Left ventricle myocardium inferior (tissue), 1 donor: Measurements from ENCODE around the gene TLL1. TPM values are rescaled to one million over a fixed set of nuclear protein-coding genes. Genes with fewer than 3 reads are reported as not detected.

Experiments
- DNase-seq: peaks from one replicate; pipeline ENCODE4 v3.0.0-alpha.2; 2020
- H3K27ac ChIP-seq: fragments of 200-600 bp; replicated peaks from 2 replicates; pipeline ENCODE4 v1.8.0; 2021
- H3K27me3 ChIP-seq: fragments of 200-600 bp; 2 replicates; pipeline ENCODE4 v1.8.0; 2021; ENCODE audit warnings: low read depth
- H3K36me3 ChIP-seq: fragments of 200-600 bp; 2 replicates; pipeline ENCODE4 v1.8.0; 2021
- H3K4me1 ChIP-seq: fragments of 200-600 bp; 2 replicates; pipeline ENCODE4 v1.8.0; 2021
- H3K4me3 ChIP-seq: fragments of 200-600 bp; 2 replicates; pipeline ENCODE4 v1.8.0; 2021; ENCODE audit warnings: mild to moderate bottlenecking, moderate library complexity
- H3K9me3 ChIP-seq: fragments of 200-600 bp; replicated peaks from 2 replicates; pipeline ENCODE4 v1.8.0; 2021
- CTCF ChIP-seq: fragments of 200-600 bp; IDR thresholded peaks from 2 replicates; pipeline ENCODE4 v1.8.0; 2021; ENCODE audit warnings: antibody characterized with exemption, mild to moderate bottlenecking, borderline replicate concordance
- intact Hi-C: fragments of 100-400 bp; cut with micrococcal nuclease; formaldehyde crosslinking; loops from one replicate; pipeline ENCODE4 v1.11.0; 2022
- total RNA-seq: library from RNA; stranded (reverse); fragmentation: NEBNext Ultra II Directional; extraction: Animal tissue kit (Norgen Biotek cat#: 25700); gene quantifications from one replicate; pipeline ENCODE4 v1.2.1, GENCODE V29; 2021
- donor health status: DM: no; HTN: yes; CAD: no; lungs with severe emphysema.

TLL1 gene
- total RNA-seq, 1 donor from 2014 or later, result 1.0 TPM

DNA sequence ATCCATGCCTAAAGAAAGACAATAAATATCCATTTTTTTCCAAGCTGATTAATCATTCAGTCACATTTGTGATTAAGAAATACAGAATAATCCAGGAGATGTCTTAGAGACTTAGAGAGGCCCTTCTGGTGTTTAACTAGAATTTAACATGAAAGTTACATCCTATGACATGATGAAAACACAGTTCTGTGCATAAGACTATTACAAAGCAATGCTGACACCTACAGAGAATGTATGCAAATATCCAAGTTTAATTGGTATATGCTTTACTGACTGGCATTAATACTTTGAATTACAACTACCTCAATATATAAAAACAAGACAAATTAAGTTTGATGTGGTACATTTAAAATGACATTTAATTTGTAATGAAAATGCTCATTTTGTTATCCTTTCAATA lies 17.8 kb upstream of the TLL1 start:
- Histone ChIP-seq H3K27me3 (no peaks in the 10 kb centered on the region), H3K36me3 (no peaks in the 10 kb centered on the region), H3K4me1 (no peaks in the 10 kb centered on the region), H3K9me3 (no peaks in the 10 kb centered on the region), H3K27ac (no peak overlapping the region), H3K4me3 (no peak overlapping the region)
- intact Hi-C loops, result no loop called here
- TF ChIP-seq CTCF, result peak; percentile 12
- no peak for DNase-seq

DNA sequence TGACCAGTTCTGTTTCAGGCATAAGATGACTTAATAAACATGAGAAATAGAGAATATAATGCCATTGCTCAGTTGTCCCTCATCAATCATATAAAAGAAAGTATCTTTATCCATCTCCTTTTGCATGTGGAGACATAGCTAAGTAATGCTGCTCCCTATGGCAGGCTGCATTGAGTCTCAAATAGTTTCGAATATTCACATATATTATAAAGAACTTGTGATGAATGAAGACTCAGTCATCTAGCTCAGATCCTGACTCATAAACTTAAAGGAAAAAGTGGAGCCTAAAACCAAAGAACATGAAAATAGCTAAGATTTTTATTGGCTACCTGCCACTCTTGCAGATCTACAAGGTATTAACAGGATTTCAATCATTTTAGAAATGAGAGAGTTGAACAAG lies 11.7 kb upstream of the TLL1 start:
- H3K27ac ChIP-seq, result no peak overlapping the region
- DNase-seq, result no peak
- no peaks in the 10 kb centered on the region for H3K4me1 ChIP-seq
- no peak for TF ChIP-seq CTCF
- H3K4me3 ChIP-seq, result no peak overlapping the region
- intact Hi-C loops, result no loop called here
- H3K27me3 ChIP-seq, result no peaks in the 10 kb centered on the region
- H3K36me3 ChIP-seq, result no peaks in the 10 kb centered on the region
- no peaks in the 10 kb centered on the region for H3K9me3 ChIP-seq

DNA sequence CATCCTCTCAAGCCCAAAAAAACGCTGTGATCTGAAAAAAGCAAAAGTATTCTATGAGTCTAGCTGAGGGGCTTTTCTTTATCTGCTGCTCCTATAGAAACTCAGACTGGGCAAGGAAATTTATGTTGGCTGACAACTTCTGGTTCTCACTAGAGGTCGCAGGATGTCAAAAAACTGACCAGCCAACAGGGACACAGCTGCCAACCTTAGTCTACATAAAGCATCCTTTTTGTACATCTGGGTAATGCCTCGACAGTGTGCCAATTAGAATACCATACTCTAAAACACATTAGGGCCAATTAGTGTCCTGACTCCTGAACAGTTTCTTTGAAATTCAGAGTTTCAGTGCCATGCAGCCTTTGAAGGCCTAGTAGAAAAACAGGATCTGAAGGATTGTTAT lies 8.8 kb upstream of the TLL1 start:
- no peaks in the 10 kb centered on the region for H3K9me3 ChIP-seq
- H3K4me3 ChIP-seq, result no peak overlapping the region
- intact Hi-C loops, result no loop called here
- TF ChIP-seq CTCF, result no peak
- no peak for DNase-seq
- no peaks in the 10 kb centered on the region for H3K27me3 ChIP-seq
- H3K36me3 ChIP-seq, result no peaks in the 10 kb centered on the region
- H3K27ac ChIP-seq, result no peak overlapping the region
- H3K4me1 ChIP-seq, result no peaks in the 10 kb centered on the region

DNA sequence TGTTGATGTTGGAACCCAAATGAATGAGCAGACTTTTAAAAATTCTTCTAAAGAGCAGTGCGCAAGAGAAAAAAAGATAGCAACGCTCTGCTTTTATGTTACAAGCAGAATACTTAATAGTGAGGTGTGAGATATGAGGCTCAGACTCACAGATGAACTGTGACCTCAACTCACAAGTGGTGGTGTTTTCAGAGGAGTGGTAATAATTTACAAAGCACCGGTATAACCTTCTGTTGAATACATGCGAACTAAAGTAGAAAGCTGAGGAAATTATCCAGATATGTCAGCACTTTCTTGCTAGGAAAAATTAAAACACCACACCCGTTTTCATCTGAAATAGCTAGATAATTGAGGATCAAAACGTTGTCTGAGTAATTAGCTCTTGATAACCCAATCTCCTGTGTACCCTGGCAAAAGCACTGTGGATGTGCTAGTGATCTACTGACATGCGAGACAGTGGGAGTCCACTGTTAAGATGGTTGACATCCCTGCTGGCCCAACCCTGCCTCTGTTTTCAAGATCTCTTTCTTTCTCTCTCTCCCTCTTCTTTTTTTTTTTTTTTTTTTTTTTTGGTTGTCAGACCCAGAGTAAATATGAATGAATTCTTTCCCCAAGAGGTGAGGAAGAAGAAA lies 6.9 kb upstream of the TLL1 start:
- Histone ChIP-seq H3K9me3 (no peaks in the 10 kb centered on the region), H3K36me3 (no peaks in the 10 kb centered on the region), H3K4me3 (no peak overlapping the region), H3K27ac (no peak overlapping the region), H3K4me1 (no peaks in the 10 kb centered on the region), H3K27me3 (peaks cover 8% of the 10 kb centered on the region)
- TF ChIP-seq CTCF, result no peak
- DNase-seq, result no peak
- intact Hi-C loops, result no loop called here

DNA sequence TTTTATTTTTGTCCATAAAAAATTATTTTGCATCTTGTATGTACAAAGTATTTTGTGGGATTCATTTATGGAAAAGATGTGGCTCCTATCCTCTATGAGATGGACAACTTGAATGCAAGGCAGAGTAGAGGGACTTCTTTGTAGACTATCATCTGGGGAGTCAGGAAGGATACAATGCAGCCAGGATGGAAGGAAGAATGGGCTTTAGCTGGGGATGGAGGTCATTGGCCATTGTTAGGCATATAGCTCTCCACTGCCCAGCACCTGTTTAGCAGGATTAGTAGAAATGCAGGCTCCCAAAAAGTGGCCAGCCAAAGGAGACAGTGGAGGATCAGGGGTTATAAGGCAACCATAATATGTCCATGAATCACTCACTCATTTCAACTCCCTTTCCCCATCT lies 5.1 kb upstream of the TLL1 start:
- H3K9me3 ChIP-seq, result no peaks in the 10 kb centered on the region
- H3K4me1 ChIP-seq, result peaks cover 9% of the 10 kb centered on the region
- intact Hi-C loops, result no loop called here
- H3K27ac ChIP-seq, result no peak overlapping the region
- no peak for TF ChIP-seq CTCF
- H3K36me3 ChIP-seq, result no peaks in the 10 kb centered on the region
- H3K27me3 ChIP-seq, result peaks cover 15% of the 10 kb centered on the region
- no peak overlapping the region for H3K4me3 ChIP-seq
- no peak for DNase-seq
